ENCODE results near the gene MYRIP. TPM values are rescaled to one million over a fixed set of nuclear protein-coding genes. Genes with fewer than 3 reads are reported as not detected.
"Not testable (repeated sequence)": the region's sequence is repeated elsewhere in the genome, so short reads cannot be mapped to it uniquely, and the experiment has no call there.

Gene MYRIP
- total RNA-seq, 1 donor from 2014 or later = 1.2 TPM

GRCh38 chr3:40043444-40043755 is 234.0 kb downstream of the MYRIP start:
- ATAC-seq = no peak

GRCh38 chr3:40044487-40044886 is 235.1 kb downstream of the MYRIP start:
- ATAC-seq = peak; percentile 94

GRCh38 chr3:40045051-40045450 is 235.6 kb downstream of the MYRIP start:
- ATAC-seq = no peak

- no peak for ATAC-seq
Observed at GRCh38 chr3:40046149-40046548, 236.7 kb downstream of the MYRIP start.

GRCh38 chr3:40047406-40047805 is 238.0 kb downstream of the MYRIP start:
- ATAC-seq = no peak

DNA sequence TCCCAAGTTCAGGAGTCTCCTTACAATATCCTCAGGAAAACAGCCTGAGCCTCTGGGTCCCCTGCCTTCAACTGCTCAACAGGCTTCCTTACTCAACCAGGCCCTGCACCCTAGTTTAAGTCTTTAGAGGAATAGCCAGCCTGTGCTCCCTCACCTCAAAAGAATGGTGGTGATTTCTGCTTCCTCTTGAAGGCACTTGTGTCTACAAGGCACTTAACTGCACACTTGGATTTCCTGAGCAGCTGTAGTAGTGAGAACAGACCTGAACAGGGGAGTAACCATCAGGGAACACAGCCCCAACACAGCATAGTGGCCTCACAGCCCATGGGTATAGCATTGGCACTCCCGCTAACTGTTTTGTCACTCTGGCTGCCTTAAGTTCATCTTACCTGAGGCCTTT is 244.3 kb downstream of the MYRIP start:
- ATAC-seq = no peak

DNA sequence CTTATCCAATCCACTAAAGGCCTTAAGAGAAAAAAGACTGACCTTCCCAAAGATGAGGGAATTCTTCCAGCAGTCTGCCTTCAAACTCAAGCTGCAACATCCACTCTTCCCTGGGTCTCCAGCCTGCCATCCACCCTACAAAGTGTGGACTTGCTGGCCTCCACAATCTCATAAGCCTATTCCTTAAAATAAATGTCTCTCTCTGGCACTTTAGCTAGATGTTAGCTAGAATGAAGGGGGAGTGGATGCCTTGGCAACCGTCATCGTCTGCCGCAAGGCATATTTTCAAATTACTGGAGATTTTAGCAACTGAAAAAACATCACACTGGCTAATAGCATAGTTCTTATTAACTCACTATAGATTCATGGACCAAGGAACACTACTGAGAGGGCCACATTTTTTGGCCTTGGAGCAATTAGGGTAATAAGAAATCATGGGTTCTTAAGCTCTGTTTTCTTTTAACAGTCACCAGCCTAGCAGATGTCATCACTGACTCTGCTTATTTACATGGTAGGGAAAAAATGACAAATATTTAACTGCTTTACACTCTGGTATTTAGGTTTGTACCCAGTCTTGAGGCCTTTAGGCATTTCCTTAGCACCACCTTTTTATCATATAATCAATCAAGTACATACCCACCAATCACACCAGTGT is 245.3 kb downstream of the MYRIP start:
- no peak for ATAC-seq

DNA sequence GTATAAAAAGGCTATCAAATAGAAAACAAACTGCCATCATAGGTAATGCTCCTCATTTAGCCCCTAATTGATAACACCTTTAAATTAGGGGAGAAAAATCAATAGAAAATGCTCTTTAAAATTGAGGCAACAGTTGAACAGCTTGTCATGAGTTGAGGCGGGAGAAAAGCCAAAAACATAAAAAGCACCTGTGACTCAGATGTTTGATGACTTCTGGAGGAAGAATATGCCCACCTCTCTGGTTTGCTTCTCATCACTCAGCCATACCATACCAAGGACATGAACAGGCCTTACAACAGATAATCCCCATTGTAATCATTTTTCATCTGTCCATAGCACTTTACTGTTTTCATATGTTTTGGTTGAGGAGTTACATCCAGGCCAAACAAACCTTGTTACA is 246.0 kb downstream of the MYRIP start:
- ATAC-seq = no peak

DNA sequence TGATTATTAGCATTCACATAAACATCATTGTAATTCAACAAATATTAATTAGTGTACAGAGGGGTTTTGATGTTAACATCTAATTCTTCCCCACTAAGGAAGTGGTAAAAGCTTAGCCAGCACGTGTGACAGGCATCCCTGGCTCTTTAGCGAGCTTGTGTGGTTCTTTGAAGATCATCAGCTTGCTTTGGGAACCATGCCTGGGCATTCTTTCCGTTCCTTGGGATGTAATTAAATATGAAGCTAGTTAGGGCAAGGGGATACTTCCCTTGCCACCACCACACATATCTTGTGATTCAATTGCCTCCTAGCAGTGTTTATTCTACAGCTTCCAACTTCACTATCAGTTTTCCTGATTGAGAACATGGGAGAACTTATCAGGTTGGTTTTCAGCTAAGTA is 246.5 kb downstream of the MYRIP start:
- ATAC-seq = no peak

- no peak for ATAC-seq
Observed at GRCh38 chr3:40057077-40057476, 247.7 kb downstream of the MYRIP start.

DNA sequence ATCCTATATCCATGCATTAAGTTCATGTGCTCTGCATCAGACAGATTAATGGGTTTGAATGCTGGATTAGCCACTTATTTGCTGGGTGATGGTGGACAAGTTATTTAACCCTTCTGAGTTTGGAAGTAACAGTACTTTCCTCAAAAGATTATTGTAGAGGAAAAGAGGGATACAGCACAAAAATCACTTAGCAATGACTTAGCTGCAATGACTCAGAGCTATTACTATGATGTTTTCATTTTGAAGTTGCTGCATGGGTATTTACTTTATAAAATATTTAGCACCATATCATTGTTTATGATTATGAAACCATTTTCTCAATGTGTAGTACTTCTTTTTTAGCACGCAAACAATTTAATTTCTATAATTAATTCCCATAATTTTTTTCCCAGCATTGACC is 248.4 kb downstream of the MYRIP start:
- ATAC-seq = no peak

DNA sequence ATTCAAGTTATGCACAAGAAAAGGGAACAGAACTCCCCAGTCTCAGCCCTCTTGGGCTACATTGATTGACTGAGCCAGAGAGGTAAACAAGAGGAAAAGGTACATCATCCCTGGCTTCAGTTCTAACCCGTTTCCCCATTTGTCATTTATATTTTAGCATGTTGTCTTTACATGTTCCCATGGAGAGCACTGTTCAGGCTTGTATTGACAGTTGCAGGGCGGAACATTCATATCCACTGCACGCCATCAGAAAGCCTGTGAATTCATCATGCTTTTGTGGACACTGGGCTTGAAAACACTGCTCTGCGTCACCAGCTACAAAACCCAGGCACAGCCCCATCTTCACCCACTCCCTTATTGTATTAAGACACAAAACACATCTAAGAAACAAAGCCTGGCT is 259.2 kb downstream of the MYRIP start:
- peak; percentile 93 for ATAC-seq

- no peak for ATAC-seq
Observed at GRCh38 chr3:40070816-40071215, 261.4 kb downstream of the MYRIP start.

GRCh38 chr3:40071683-40072238 is 262.4 kb downstream of the MYRIP start:
- no peak for ATAC-seq

DNA sequence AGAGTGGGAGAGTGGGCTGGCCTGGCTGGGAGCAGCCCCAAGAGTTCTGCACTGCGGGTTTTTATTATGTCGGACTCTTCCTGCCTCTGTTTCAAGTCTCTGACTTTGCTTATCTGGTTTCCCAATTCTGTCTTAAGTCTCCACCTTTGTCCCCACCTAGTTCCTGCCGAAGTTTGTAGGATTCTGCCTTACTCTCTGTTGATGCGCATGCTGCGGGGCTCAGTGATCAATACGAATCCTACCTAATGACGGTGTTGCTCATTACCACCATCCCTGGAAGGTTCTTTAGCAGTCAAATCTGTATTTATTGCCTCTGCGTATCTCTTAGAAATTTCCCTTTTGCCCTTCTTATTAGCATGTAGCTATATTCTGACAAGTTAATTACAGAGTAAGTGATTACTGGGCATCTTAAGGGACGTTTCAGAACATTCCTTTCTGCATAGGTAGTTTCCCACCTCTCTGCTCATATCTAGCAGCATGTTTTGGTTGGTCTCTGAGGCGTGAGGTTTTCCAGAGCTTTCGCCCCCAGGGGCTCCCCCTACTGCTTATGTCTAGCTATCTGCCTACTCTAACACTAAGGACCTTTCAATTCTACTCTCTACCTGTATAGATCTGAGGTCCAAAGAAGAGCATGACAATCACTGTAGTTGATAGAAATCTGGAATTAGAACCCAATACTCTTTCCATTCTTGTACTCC is 264.1 kb downstream of the MYRIP start:
- no peak for ATAC-seq

DNA sequence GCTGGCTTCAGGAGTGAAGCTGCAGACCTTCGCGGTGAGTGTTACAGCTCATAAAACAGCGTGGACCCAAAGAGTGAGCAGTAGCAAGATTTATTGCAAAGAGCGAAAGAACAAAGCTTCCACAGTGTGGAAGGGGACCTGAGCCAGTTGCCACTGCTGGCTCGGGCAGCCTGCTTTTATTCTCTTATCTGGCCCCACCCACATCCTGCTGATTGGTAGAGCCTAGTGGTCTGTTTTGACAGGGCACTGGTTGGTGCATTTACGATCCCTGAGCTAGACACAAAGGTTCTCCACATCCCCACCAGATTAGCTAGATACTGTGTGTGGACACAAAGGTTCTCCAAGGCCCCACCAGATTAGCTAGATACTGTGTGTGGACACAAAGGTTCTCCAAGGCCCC is 267.7 kb downstream of the MYRIP start:
- ATAC-seq = not testable (repeated sequence)

- not testable (repeated sequence) for ATAC-seq
Observed at GRCh38 chr3:40077828-40078492, 268.6 kb downstream of the MYRIP start.

GRCh38 chr3:40078590-40078989 is 269.2 kb downstream of the MYRIP start:
- ATAC-seq = no peak

- no peak for ATAC-seq
Observed at GRCh38 chr3:40079203-40079846, 269.9 kb downstream of the MYRIP start.

DNA sequence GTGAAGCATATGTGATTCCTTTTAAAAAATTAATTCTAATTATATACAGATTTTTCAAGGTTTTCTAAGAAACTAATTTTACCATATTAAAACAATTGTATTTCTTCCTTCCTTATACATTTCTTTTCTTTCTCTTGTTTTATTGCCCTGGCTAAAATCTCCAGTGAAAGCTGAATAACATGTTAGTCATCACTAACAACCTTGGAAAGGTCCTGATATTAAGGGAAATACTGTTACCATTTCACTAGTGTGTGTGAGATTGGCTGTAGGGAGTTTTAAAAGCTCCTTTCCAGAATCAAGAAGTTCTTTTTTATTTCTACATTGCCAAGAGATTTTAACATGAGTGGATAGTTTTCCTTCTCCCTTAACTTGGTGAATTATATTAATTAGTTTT is 270.4 kb downstream of the MYRIP start:
- ATAC-seq = no peak

- ATAC-seq = no peak
Observed at GRCh38 chr3:40083066-40083465, 273.7 kb downstream of the MYRIP start.

- ATAC-seq = not testable (repeated sequence)
Observed at GRCh38 chr3:40084424-40084823, 275.0 kb downstream of the MYRIP start.
